ENCODE results near the gene CDH10.

The CDH10 gene

DNA sequence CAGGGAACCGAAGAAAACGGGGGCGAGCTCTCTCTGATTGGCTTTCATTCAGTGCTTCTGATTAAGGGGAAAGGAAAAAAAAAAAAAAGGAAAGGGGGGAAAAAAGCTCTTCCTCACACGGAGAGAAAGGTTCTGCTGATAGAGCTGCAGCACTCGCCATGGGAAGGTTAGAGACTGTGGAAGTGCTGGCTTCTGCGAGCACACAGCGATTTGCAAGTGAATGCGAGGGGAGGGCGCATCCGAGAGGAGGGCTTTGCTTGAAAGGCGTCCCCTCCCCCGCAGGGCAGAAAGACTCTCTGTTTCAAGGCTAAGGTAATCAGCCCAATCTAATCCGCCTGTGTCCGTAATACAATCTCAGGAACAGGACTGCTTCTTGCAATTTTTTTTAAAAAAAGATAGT, at the start of gene CDH10:
Gene CDH10 (minus strand): TSS at position 218 of the 400 bp plus-strand sequence. CDS start 51,488 bp downstream, outside the sequence.
- H3K27me3 Mint-ChIP-seq (ENCODE audit: low read depth): no peaks in the 10 kb centered on the region

GRCh38 chr5:24693609-24694008, 48.8 kb upstream of the CDH10 start:
- Mint-ChIP-seq H3K4me1 (ENCODE audit: low read depth) (no peaks in the 10 kb centered on the region), H3K27me3 (ENCODE audit: low read depth) (no peaks in the 10 kb centered on the region), H3K36me3 (ENCODE audit: low read depth) (no peaks in the 10 kb centered on the region), H3K9me3 (peaks cover 42% of the 10 kb centered on the region), H3K27ac (no peak overlapping the region), H3K4me3 (no peak overlapping the region)

More for the DNA sequence above, at the start of gene CDH10:
- no peak within 1 kb of the TSS for H3K27ac Mint-ChIP-seq
- no peak within 1 kb of the TSS for H3K4me3 Mint-ChIP-seq
- no peaks in the 10 kb centered on the region for H3K36me3 Mint-ChIP-seq (ENCODE audit: low read depth)
- H3K4me1 Mint-ChIP-seq (ENCODE audit: low read depth): no peaks in the 10 kb centered on the region
- peaks cover 8% of the 10 kb centered on the region for H3K9me3 Mint-ChIP-seq

GRCh38 chr5:24691074-24691473, 46.3 kb upstream of the CDH10 start:
- Mint-ChIP-seq H3K36me3 (ENCODE audit: low read depth) (no peaks in the 10 kb centered on the region), H3K4me1 (ENCODE audit: low read depth) (no peaks in the 10 kb centered on the region), H3K27me3 (ENCODE audit: low read depth) (no peaks in the 10 kb centered on the region), H3K4me3 (no peak overlapping the region), H3K9me3 (peaks cover 40% of the 10 kb centered on the region), H3K27ac (no peak overlapping the region)

DNA sequence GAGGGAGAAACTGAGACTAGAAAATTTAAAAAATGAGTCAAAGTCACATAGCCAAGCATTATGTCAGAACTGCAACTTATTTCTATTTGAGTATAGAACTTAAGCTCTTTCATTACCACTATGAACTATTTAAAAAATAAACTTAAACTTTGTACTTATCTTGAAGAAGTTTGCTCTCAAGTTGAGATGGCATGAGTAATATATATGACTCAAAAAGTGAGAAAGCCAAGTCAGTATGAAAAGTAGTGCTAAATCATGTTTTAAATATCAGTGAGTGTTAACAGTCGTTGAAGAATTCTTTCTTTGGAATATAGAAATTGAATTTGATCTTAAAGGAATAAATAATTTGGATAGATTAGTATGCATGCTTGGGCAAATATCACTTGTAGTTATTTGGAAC, 36.3 kb upstream of the CDH10 start:
- Mint-ChIP-seq H3K4me1 (ENCODE audit: low read depth) (no peaks in the 10 kb centered on the region), H3K36me3 (ENCODE audit: low read depth) (no peaks in the 10 kb centered on the region), H3K4me3 (no peak overlapping the region), H3K9me3 (peaks cover 23% of the 10 kb centered on the region), H3K27me3 (ENCODE audit: low read depth) (no peaks in the 10 kb centered on the region), H3K27ac (no peak overlapping the region)

- Mint-ChIP-seq H3K27ac (no peak overlapping the region), H3K27me3 (ENCODE audit: low read depth) (no peaks in the 10 kb centered on the region), H3K4me1 (ENCODE audit: low read depth) (no peaks in the 10 kb centered on the region), H3K9me3 (peaks cover 36% of the 10 kb centered on the region), H3K36me3 (ENCODE audit: low read depth) (no peaks in the 10 kb centered on the region), H3K4me3 (no peak overlapping the region)
Observed at GRCh38 chr5:24668050-24668449, 23.3 kb upstream of the CDH10 start.

DNA sequence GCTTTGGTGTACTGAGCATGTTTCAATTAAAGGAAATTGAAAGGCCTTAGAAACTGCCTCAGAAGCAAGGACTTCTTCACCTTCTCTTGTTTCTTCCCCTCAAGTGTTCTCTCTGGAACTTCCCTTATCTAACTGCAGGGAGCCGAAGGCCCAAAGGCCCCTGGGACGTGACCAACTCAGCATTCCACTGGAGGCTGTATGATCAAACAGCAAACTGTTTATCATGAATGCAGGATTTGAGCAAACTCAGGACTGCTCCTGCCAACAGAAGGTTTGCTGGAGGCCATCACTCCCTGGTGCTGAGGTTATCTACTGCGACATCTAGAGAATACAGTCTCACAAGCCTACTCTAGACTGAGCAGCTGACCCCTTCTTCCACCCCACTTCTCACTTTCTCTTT, 4.8 kb upstream of the CDH10 start:
- H3K27me3 Mint-ChIP-seq (ENCODE audit: low read depth): no peaks in the 10 kb centered on the region
- no peaks in the 10 kb centered on the region for H3K36me3 Mint-ChIP-seq (ENCODE audit: low read depth)
- no peaks in the 10 kb centered on the region for H3K4me1 Mint-ChIP-seq (ENCODE audit: low read depth)
- no peak overlapping the region for H3K4me3 Mint-ChIP-seq
- no peak overlapping the region for H3K27ac Mint-ChIP-seq
- H3K9me3 Mint-ChIP-seq: peaks cover 13% of the 10 kb centered on the region

DNA sequence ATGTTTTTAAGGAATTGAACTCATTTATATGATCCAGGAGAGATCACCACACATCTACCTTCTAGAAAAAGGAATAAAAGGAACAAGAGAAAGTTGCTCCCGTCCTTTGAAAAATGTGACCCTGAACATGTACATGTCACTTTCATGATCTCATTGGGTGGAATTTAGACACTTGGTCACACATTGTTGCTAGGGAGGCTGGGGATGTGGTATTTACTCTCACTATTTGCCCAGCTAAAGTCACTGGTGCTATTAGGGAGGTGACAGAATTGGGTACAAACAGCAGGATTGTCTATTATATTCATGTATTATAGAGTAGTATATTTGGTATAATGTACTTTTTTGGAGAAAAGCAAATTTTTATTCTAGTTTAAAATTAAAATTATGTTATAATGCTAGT, 2.1 kb upstream of the CDH10 start:
- Mint-ChIP-seq H3K9me3 (peaks cover 10% of the 10 kb centered on the region), H3K27ac (no peak overlapping the region), H3K4me3 (no peak overlapping the region), H3K4me1 (ENCODE audit: low read depth) (no peaks in the 10 kb centered on the region), H3K27me3 (ENCODE audit: low read depth) (no peaks in the 10 kb centered on the region), H3K36me3 (ENCODE audit: low read depth) (no peaks in the 10 kb centered on the region)

GRCh38 chr5:24645483-24645882, 705 bp upstream of the CDH10 start:
- Mint-ChIP-seq H3K9me3 (peaks cover 10% of the 10 kb centered on the region), H3K36me3 (ENCODE audit: low read depth) (no peaks in the 10 kb centered on the region), H3K27me3 (ENCODE audit: low read depth) (no peaks in the 10 kb centered on the region), H3K27ac (no peak overlapping the region), H3K4me3 (no peak overlapping the region), H3K4me1 (ENCODE audit: low read depth) (no peaks in the 10 kb centered on the region)

- Mint-ChIP-seq H3K27me3 (ENCODE audit: low read depth) (no peaks in the 10 kb centered on the region), H3K4me3 (no peak overlapping the region), H3K27ac (no peak overlapping the region), H3K4me1 (ENCODE audit: low read depth) (no peaks in the 10 kb centered on the region), H3K36me3 (ENCODE audit: low read depth) (no peaks in the 10 kb centered on the region), H3K9me3 (peaks cover 3% of the 10 kb centered on the region)
Observed at GRCh38 chr5:24643880-24644279, 898 bp downstream of the CDH10 start.

- no peaks in the 10 kb centered on the region for H3K36me3 Mint-ChIP-seq (ENCODE audit: low read depth)
- no peaks in the 10 kb centered on the region for H3K27me3 Mint-ChIP-seq (ENCODE audit: low read depth)
- H3K9me3 Mint-ChIP-seq: no peaks in the 10 kb centered on the region
- H3K27ac Mint-ChIP-seq: no peak overlapping the region
- H3K4me1 Mint-ChIP-seq (ENCODE audit: low read depth): no peaks in the 10 kb centered on the region
- H3K4me3 Mint-ChIP-seq: no peak overlapping the region
Observed at GRCh38 chr5:24643156-24643555, 1.6 kb downstream of the CDH10 start.

DNA sequence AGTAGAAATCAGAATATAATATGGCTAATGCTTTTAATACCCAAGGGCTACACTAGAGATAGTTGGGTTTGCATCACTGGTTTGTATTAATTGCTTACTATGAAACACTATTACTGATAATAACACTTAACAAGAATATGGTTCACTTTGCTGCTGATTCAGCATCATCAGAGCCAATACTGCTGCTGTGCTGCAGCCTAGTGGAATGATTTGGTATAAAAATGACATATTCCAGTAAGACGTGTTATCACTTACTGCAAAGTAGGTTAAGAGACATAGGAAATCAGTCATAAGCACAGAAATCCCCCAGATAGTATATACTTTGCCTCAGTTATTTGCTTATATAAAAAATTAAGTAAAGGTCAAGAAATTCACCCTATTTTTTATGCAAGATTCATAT, 2.8 kb downstream of the CDH10 start:
- Mint-ChIP-seq H3K4me3 (no peak overlapping the region), H3K27me3 (ENCODE audit: low read depth) (no peaks in the 10 kb centered on the region), H3K36me3 (ENCODE audit: low read depth) (no peaks in the 10 kb centered on the region), H3K4me1 (ENCODE audit: low read depth) (no peaks in the 10 kb centered on the region), H3K9me3 (no peaks in the 10 kb centered on the region), H3K27ac (no peak overlapping the region)

DNA sequence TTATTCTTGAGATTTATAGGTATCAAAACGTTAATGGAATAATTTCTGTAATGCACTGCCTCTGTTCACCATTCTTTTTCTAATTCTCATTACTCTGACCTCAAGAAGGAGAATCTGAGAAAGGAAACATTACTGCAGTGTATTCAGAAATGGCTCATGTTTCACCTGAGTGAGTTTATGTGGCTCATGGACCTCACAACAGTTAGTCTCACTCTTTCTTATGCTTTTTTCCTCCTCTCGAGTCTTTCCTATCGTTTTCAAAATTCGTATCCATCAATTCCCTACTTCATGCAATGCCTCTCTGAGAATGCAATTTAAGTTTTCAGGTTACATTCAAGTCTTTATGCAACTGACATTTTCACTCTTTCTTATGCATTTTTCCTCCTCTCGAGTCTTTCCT, 9.6 kb downstream of the CDH10 start:
- Mint-ChIP-seq H3K27me3 (ENCODE audit: low read depth) (no peaks in the 10 kb centered on the region), H3K4me3 (no peak overlapping the region)

GRCh38 chr5:24633715-24634325, 11.0 kb downstream of the CDH10 start:
- Mint-ChIP-seq H3K27me3 (ENCODE audit: low read depth) (no peaks in the 10 kb centered on the region), H3K4me3 (no peak overlapping the region), H3K27ac (no peak overlapping the region), H3K36me3 (ENCODE audit: low read depth) (no peaks in the 10 kb centered on the region), H3K9me3 (no peaks in the 10 kb centered on the region), H3K4me1 (ENCODE audit: low read depth) (no peaks in the 10 kb centered on the region)

More for the DNA sequence above, 9.6 kb downstream of the CDH10 start:
- no peaks in the 10 kb centered on the region for H3K36me3 Mint-ChIP-seq (ENCODE audit: low read depth)
- no peak overlapping the region for H3K27ac Mint-ChIP-seq
- no peaks in the 10 kb centered on the region for H3K4me1 Mint-ChIP-seq (ENCODE audit: low read depth)
- H3K9me3 Mint-ChIP-seq: no peaks in the 10 kb centered on the region

DNA sequence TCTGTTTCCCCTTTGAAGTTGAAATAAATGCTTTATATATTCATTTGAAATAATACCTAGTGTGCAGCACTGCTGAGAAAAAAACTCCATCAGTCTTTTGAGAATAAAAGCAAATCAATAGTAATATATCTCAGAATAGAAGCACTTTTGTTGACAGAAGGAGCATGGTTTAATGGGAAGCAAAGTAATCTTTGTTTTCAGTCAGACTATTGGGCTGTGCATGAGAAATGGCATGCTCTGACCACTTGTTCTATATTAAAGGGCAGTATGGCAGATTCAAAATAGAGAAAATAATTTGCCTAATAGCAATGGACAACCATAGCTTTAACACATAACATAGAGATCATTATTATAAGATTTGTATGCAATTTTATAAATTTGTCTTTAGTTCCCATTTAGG, 12.4 kb downstream of the CDH10 start:
- H3K27me3 Mint-ChIP-seq (ENCODE audit: low read depth): no peaks in the 10 kb centered on the region
- no peaks in the 10 kb centered on the region for H3K4me1 Mint-ChIP-seq (ENCODE audit: low read depth)
- no peaks in the 10 kb centered on the region for H3K36me3 Mint-ChIP-seq (ENCODE audit: low read depth)
- H3K9me3 Mint-ChIP-seq: no peaks in the 10 kb centered on the region
- H3K27ac Mint-ChIP-seq: no peak overlapping the region
- H3K4me3 Mint-ChIP-seq: no peak overlapping the region

GRCh38 chr5:24630918-24631317, 13.9 kb downstream of the CDH10 start:
- Mint-ChIP-seq H3K36me3 (ENCODE audit: low read depth) (no peaks in the 10 kb centered on the region), H3K4me3 (no peak overlapping the region), H3K9me3 (no peaks in the 10 kb centered on the region), H3K27me3 (ENCODE audit: low read depth) (no peaks in the 10 kb centered on the region), H3K27ac (no peak overlapping the region), H3K4me1 (ENCODE audit: low read depth) (no peaks in the 10 kb centered on the region)

DNA sequence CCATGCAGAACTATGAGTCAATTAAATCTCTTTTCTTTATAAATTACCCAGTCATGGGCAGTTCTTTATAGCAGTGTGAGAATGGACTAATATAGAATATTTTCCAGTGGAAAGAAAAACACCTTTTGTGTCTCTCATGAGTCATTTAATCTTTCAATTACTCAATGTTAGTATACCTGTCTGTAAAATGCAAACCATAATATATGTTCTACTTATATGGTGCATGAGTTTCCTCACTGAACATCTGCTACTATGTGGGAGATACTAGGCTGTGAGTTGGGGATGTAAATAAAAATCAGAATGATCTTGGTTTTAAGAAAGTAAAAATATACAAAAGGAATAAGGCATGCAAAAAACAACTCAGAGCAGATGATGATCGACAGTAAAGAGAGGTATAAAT, 15.0 kb downstream of the CDH10 start:
- H3K27ac Mint-ChIP-seq: no peak overlapping the region
- H3K36me3 Mint-ChIP-seq (ENCODE audit: low read depth): no peaks in the 10 kb centered on the region
- H3K9me3 Mint-ChIP-seq: no peaks in the 10 kb centered on the region
- no peak overlapping the region for H3K4me3 Mint-ChIP-seq
- H3K27me3 Mint-ChIP-seq (ENCODE audit: low read depth): no peaks in the 10 kb centered on the region
- H3K4me1 Mint-ChIP-seq (ENCODE audit: low read depth): no peaks in the 10 kb centered on the region

Data from T-helper 1 cell treated with Interleukin-12 subunit alpha and Interleukin-12 subunit beta and Interleukin-4 antibody, amounts not matched to agents 30 μg/mL and 1 μg/mL, for 36 hours (primary cell).